NCI-H69 (cell line): ENCODE measurements around the gene PDGFRB.
A peak's percentile ranks its signal among the peaks of the same experiment; 100 is the strongest.

ENCODE experiments used
- DNase-seq: peaks from one replicate; lab custom pipeline; 2025; lab: John Stamatoyannopoulos, UW

PDGFRB gene

GRCh38 chr5:150082374-150082773, 73.3 kb downstream of the PDGFRB start:
- no peak for DNase-seq

- DNase-seq, result no peak
Observed at GRCh38 chr5:150081541-150082283, 73.9 kb downstream of the PDGFRB start.

- DNase-seq, result no peak
Observed at GRCh38 chr5:150080696-150081435, 74.8 kb downstream of the PDGFRB start.

GRCh38 chr5:150079909-150080461, 75.7 kb downstream of the PDGFRB start:
- no peak for DNase-seq

- no peak for DNase-seq
Observed at GRCh38 chr5:150078802-150079689, 76.6 kb downstream of the PDGFRB start.

- DNase-seq, result no peak
Observed at GRCh38 chr5:150077996-150078801, 77.4 kb downstream of the PDGFRB start.

GRCh38 chr5:150077060-150077459, 78.6 kb downstream of the PDGFRB start:
- no peak for DNase-seq

- no peak for DNase-seq
Observed at GRCh38 chr5:150075806-150076205, 79.8 kb downstream of the PDGFRB start.

GRCh38 chr5:150075233-150075632, 80.4 kb downstream of the PDGFRB start:
- no peak for DNase-seq

GRCh38 chr5:150073677-150074076, 82.0 kb downstream of the PDGFRB start:
- no peak for DNase-seq

GRCh38 chr5:150073086-150073625, 82.5 kb downstream of the PDGFRB start:
- DNase-seq, result no peak

- DNase-seq, result no peak
Observed at GRCh38 chr5:150070821-150071220, 84.8 kb downstream of the PDGFRB start.

- DNase-seq, result no peak
Observed at GRCh38 chr5:150069672-150070627, 85.7 kb downstream of the PDGFRB start.

GRCh38 chr5:150068961-150069645, 86.5 kb downstream of the PDGFRB start:
- no peak for DNase-seq

- DNase-seq, result peak; percentile 8
Observed at GRCh38 chr5:150068472-150068871, 87.2 kb downstream of the PDGFRB start.

- no peak for DNase-seq
Observed at GRCh38 chr5:150068071-150068470, 87.6 kb downstream of the PDGFRB start.

- DNase-seq, result no peak
Observed at GRCh38 chr5:150067405-150067960, 88.2 kb downstream of the PDGFRB start.

- DNase-seq, result no peak
Observed at GRCh38 chr5:150066901-150067396, 88.7 kb downstream of the PDGFRB start.

- no peak for DNase-seq
Observed at GRCh38 chr5:150066436-150066835, 89.2 kb downstream of the PDGFRB start.
